Gastroesophageal sphincter (tissue), 4 donors: ENCODE measurements around the gene PIP5K1C. TPM values are rescaled to one million over a fixed set of nuclear protein-coding genes. Genes with fewer than 3 reads are reported as not detected.

ENCODE experiments used
- ATAC-seq: fragments of 150-250 bp; one replicate; pipeline ENCODE4 v1.9.1; 2016; ENCODE audit warnings: mild to moderate bottlenecking, moderate library complexity
- H3K27ac ChIP-seq, 4 donors: fragments of 200-600 bp; sonication (generic) in 3 of 4; 1 replicate in 3 of 4; 2 replicates in 1 of 4; pipeline ENCODE4 v1.5.1; 2016 to 2019
- H3K27me3 ChIP-seq: fragments of 200-600 bp; sonication (generic); one replicate; pipeline ENCODE4 v1.5.1; 2019
- H3K36me3 ChIP-seq, 2 donors: fragments of 200-600 bp; sonication (generic); one replicate each; pipeline ENCODE4 v1.5.1; 2019; ENCODE audit warnings: control low read depth in 1 of 2
- H3K4me1 ChIP-seq, 3 donors: fragments of 200-600 bp; sonication (generic); 1 replicate in 2 of 3; 2 replicates in 1 of 3; pipeline ENCODE4 v1.5.1; 2016 to 2019; ENCODE audit warnings: control low read depth in 2 of 3
- H3K4me3 ChIP-seq, 2 donors: fragments of 200-600 bp; sonication (generic); one replicate each; pipeline ENCODE4 v1.5.1; 2019; ENCODE audit warnings: mild to moderate bottlenecking in 1 of 2, moderate library complexity in 1 of 2
- H3K9me3 ChIP-seq, 3 donors: fragments of 200-600 bp; sonication (generic); one replicate each; pipeline ENCODE4 v1.5.1; 2017 to 2019; ENCODE audit warnings: control low read depth in 2 of 3
- CTCF ChIP-seq, 4 experiments: fragments of 200-600 bp in 2 of 4; fragments of 450-650 bp in 2 of 4; sonication (generic) in 1 of 4; IDR thresholded peaks; one replicate each; pipeline ENCODE4 v1.5.1; 2017 to 2019; ENCODE audit warnings: antibody characterized with exemption in 4 of 4, mild to moderate bottlenecking in 2 of 4, moderate library complexity in 2 of 4
- EP300 ChIP-seq: sonication (generic); formaldehyde crosslinking; IDR thresholded peaks from one replicate; pipeline ENCODE4 v1.6.1; 2017; ENCODE audit warnings: antibody characterized with exemption, mild to moderate bottlenecking
- POLR2A ChIP-seq, 2 donors: fragments of 450-650 bp; IDR thresholded peaks; one replicate each; pipeline ENCODE4 v1.6.1; 2017; ENCODE audit warnings: antibody characterized with exemption in 2 of 2, mild to moderate bottlenecking in 2 of 2, moderate library complexity in 1 of 2
- POLR2AphosphoS5 ChIP-seq: sonication (generic); formaldehyde crosslinking; IDR thresholded peaks from one replicate; pipeline ENCODE4 v1.6.1; 2017; ENCODE audit warnings: antibody characterized with exemption
- WGBS, 2 donors: methylation state at CpG; one replicate each; pipeline ENCODE4 v1.1.5; 2018; ENCODE audit warnings: low coverage in 1 of 2; 5-methylcytosine and 5-hydroxymethylcytosine counted together
- total RNA-seq, 4 donors: library from RNA; depleted of rRNA; stranded (reverse); fragments of >200 nt; gene quantifications; one replicate each; pipeline ENCODE4 v1.1.0, GENCODE V29; 2016

PIP5K1C gene
- total RNA-seq, 4 donors from 2014 or later = 50.8 to 165 (median 61.5) TPM

- no peak overlapping the region for H3K27ac ChIP-seq
- no peak for ATAC-seq
- no peaks in the 10 kb centered on the region for H3K9me3 ChIP-seq
- TF ChIP-seq CTCF (IDR thresholded peaks at IDR 0.05) (no peak), POLR2A (IDR thresholded peaks at IDR 0.05) (no peak), POLR2AphosphoS5 (no peak), EP300 (no peak)
- H3K4me3 ChIP-seq = no peak overlapping the region
- peaks cover 34% of the 10 kb centered on the region for H3K27me3 ChIP-seq
- H3K4me1 ChIP-seq = no peaks in the 10 kb centered on the region
- 90 to 100% methylated on average over 1 to 2 of the region's 2 CpGs for WGBS, 2 donors
- no peaks in the 10 kb centered on the region for H3K36me3 ChIP-seq
Observed at GRCh38 chr19:3743486-3743885, 43.2 kb upstream of the PIP5K1C start.

DNA sequence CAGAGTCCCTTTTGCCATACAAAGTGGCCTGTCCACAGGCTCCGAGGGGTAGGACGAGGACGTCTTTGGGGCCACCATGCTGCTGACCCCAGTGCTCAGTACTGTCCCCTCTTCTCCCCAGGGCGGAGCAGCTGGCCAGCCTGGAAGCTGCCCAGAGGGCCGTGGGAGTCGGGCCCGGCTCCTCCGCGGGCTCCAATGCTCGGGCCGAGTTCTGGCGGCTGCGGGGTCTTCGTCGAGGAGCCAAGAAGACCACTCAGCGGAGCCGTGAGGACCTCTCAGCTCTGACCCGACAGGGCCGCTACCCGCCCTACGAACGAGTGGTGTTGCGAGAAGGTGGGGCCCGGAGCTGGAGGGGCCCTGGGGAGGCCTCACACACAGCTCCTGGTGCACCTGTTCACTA, 40.2 kb upstream of the PIP5K1C start:
- 90% methylated on average over 4 of the region's 24 CpGs; no CpG with 5 or more reads in 1 of the 2 donors for WGBS, 2 donors
- Histone ChIP-seq H3K27me3 (peaks cover 23% of the 10 kb centered on the region), H3K4me3 (no peak overlapping the region), H3K27ac (no peak overlapping the region), H3K36me3 (no peaks in the 10 kb centered on the region), H3K4me1 (no peaks in the 10 kb centered on the region), H3K9me3 (no peaks in the 10 kb centered on the region)
- TF ChIP-seq POLR2A (IDR thresholded peaks at IDR 0.05) = no peak
- no peak for TF ChIP-seq EP300
- TF ChIP-seq CTCF (IDR thresholded peaks at IDR 0.05) = no peak
- TF ChIP-seq POLR2AphosphoS5 = no peak
- ATAC-seq = no peak

DNA sequence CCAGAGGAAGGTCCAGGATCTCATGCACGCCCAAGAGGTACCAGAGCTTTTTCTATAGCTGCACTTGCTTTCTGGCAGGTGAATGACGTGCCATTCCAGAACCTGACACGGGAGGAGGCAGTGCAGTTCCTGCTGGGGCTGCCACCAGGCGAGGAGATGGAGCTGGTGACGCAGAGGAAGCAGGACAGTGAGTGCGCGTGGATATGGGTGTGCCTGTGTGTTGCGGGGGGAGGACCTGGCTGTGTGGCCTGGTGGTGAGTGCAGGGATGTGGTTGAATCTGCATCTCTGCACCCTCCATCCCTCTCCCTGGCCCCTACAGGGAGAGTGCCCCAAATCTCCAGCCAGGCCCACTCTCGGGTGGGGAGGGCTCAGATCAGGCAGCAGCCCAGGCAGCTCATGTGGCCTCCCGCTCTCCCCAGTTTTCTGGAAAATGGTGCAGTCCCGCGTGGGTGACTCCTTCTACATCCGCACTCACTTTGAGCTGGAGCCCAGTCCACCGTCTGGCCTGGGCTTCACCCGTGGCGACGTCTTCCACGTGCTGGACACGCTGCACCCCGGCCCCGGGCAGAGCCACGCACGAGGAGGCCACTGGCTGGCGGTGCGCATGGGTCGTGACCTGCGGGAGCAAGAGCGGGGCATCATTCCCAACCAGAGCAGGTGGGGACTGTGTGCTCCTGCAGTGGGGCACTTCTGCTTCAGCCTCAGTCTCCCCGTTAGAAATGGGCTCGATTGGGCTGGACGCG, 38.4 kb upstream of the PIP5K1C start:
- 71% methylated on average over 3 of the region's 32 CpGs; no CpG with 5 or more reads in 1 of the 2 donors for WGBS, 2 donors
- TF ChIP-seq EP300 (no peak), POLR2A (IDR thresholded peaks at IDR 0.05) (no peak), POLR2AphosphoS5 (no peak), CTCF (IDR thresholded peaks at IDR 0.05) (no peak)

DNA sequence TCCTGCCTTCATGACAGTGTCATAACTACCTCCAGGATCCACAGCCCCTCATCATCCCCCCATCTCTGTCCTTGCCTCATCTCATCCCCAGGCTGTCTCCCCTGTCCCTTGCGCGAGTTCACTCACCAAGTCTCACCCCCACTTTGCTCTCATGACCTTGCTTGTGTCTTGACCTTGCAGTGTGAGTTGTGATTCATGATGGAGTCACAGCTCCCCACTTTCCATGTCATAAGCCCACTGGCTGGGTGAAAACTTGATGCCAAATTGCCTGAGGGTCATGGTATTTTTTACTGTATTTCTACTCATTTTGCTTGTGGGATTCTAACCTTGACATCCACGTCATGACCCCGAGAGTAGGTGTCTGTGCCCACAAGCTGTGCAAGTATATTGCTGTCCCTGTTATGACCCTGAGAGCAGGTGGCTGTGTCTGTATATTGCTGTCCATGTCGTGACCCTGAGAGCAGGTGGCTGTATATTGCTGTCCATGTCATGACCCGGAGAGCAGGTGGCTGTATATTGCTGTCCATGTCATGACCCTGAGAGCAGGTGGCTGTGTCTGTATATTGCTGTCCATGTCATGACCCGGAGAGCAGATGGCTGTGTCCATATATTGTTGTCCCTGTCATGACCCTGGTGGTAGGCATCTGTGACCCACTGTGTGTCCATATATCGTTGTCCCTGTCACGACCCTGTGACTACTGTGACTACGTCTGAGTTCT, 37.4 kb upstream of the PIP5K1C start:
- ATAC-seq = no peak
- H3K36me3 ChIP-seq = no peaks in the 10 kb centered on the region
- no peak overlapping the region for H3K27ac ChIP-seq
- H3K4me3 ChIP-seq = no peak overlapping the region
- no peaks in the 10 kb centered on the region for H3K9me3 ChIP-seq
- peaks cover 32% of the 10 kb centered on the region for H3K27me3 ChIP-seq
- H3K4me1 ChIP-seq = no peaks in the 10 kb centered on the region
- TF ChIP-seq EP300 = no peak
- WGBS, 2 donors = 81 to 90% methylated on average over 2 to 9 of the region's 10 CpGs

More for the DNA sequence above, 38.4 kb upstream of the PIP5K1C start:
- no peak overlapping the region for H3K4me3 ChIP-seq
- no peaks in the 10 kb centered on the region for H3K9me3 ChIP-seq
- H3K27ac ChIP-seq = no peak overlapping the region
- no peak for ATAC-seq
- H3K36me3 ChIP-seq = no peaks in the 10 kb centered on the region
- H3K27me3 ChIP-seq = peaks cover 32% of the 10 kb centered on the region
- no peaks in the 10 kb centered on the region for H3K4me1 ChIP-seq

- Histone ChIP-seq H3K27me3 (peaks cover 32% of the 10 kb centered on the region), H3K4me3 (no peak overlapping the region), H3K9me3 (no peaks in the 10 kb centered on the region), H3K4me1 (no peaks in the 10 kb centered on the region), H3K27ac (no peak overlapping the region), H3K36me3 (no peaks in the 10 kb centered on the region)
- 54 to 56% methylated on average over 4 of the region's 21 CpGs for WGBS, 2 donors
- TF ChIP-seq POLR2A (IDR thresholded peaks at IDR 0.05) = no peak
- no peak for TF ChIP-seq EP300
- no peak for TF ChIP-seq CTCF (IDR thresholded peaks at IDR 0.05)
- no peak for TF ChIP-seq POLR2AphosphoS5
- ATAC-seq = no peak
Observed at GRCh38 chr19:3736106-3736724, 35.9 kb upstream of the PIP5K1C start.
